ENCODE measurements around the gene MT1F.

- TF ChIP-seq EZH2 (IDR thresholded peaks at IDR 0.05) (no peak), FOXP2 (optimal IDR thresholded peaks at IDR 0.05; ENCODE audit: control extremely low read depth, extremely low read length, insufficient read depth) (no peak)
Measured at GRCh38 chr16:56610017-56610608, 47.6 kb upstream of the MT1F start.

All from SK-N-MC (cell line).